ENCODE results near the gene TMEM273.
A peak's percentile ranks its signal among the peaks of the same experiment; 100 is the strongest.

The TMEM273 gene

GRCh38 chr10:49136525-49136924 is 51.7 kb downstream of the TMEM273 start:
- DNase-seq: no peak

DNA sequence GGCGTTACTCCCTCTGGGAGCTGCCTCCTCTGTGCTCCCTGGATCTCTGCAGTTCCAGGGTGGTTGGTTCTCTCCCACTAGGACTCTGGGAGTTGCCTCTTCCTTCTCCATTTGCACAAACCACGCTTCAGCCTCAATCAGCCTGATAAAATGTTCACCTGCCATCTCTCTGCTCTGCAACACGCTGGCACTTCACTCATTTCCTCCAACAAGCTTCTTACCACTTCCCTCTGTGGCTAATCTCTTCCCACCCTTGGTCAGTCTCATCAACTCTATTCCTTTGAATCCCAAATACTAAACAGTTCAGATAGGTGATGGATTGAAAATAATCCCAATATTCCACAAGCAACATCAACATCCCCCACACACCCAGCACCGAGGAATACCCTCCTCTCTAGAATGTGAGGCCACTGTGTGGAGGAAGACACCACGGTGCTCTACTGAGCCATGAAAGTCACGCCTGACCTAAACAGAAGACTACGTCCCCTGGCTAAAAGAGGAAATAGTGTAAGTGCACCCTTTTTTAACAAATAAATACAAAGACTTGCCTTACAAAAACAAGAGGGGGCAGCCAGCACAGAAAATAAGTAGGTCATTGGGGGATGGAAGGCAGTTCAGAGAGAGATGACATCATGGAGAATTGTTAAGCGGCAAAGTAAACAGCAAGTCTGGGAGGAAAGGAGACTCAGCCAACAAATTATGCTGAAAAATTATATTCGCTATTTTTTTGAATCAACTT is 52.4 kb downstream of the TMEM273 start:
- DNase-seq: peak; percentile 22

DNA sequence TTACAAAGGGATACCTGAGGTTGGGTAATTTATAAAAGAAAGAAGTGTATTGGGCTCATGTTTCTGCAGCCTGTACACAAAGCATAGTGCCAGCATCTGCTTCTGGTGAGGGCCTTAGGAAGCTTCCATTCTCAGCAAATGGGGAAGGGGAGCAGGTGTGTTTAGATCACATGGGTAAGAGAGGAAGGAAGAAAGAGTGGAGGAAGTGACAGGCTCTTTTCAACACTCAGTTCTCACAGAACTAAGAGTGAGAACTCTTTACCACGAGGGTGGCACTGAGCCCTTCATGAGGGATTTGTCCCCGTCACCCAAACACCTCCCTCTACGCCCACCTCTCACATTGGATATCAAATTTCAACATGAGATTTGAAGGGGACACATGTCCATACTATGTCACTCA is 53.9 kb downstream of the TMEM273 start:
- peak; percentile 10 for DNase-seq

GRCh38 chr10:49133706-49134248 is 54.4 kb downstream of the TMEM273 start, which contains the start of gene FAM170B:
FAM170B (minus strand) TSS chr10:49134021; CDS start chr10:49133918, 103 bp downstream.
- no peak for DNase-seq

- no peak for DNase-seq
Measured at GRCh38 chr10:49132362-49132737, 55.8 kb downstream of the TMEM273 start.

DNA sequence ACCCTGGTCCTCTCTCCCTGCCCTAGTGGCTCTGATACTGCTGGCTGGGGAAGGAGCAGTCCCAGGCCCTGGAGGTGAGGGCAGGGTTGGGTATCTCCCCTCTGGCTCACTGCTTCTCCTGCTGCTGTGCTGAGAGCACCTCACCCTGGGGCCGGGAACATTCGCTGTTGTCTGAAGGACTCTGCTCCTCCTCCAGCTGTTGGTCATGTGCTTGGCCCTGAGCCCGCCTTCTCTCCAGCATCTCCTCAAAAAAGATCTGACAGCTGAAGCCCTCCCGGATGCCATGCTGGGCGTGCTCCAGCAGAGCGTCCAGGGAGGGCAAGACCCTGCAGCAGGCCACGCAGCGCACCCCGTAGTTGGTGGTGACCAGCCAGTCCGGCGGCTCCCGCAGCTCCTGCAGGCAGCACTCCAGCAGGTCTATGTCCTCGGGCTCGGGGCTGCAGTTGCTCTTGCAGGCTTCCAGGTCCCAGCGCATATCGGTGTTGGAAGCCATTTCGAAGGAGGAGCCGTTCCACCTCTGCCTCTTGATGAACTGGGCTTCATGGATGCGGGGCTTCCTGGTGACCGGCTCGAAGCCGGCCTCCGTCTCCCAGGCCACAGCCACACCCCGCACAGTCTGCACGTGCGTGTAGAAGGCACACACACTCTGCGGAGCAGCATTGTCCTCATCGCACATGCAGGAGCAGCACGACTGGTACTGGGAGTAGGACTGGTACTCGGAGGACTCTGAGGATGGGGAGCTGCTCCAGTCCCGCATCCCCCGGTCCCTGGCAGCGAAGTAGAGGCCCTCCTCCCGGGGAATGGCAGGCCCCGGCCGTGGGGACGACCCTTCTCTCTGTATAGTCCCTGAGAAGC is 56.5 kb downstream of the TMEM273 start:
- no peak for DNase-seq

DNA sequence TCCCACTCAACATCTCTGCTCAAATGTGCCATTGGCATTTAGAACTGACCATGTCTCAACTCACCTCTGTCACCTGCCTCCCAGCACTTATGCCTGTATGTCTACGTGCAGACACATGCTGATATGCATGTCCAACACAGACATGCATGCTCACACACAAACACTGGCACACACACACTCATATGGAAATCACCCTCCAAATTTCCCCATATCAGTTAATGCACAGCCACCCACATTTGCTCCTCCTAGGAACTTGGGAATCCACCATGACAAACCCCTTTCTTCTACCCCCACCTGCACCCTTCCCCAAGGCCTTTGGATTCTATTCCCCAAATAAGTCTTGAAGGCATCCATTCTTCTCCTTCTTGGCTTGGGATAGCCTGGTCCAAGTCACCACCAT is 58.8 kb downstream of the TMEM273 start:
- DNase-seq: peak; percentile 12

DNA sequence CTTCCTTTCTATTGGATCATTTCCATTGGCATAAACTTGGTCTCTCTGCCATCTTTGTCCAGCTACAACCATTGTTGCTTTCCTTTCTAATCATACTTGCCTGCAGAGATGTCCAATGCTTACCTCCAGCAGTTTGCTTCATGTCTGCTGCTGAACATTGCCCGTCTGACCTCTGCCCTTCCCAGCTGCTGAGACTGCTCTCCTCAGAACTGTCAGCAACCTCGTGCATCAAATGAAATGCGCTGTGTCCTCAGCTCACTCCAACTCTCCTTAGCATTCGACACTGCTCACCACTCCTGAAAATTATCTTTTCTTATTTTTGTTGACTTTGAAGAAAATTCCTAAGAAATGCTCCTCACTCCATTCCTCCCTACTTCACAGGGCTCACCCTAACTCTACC is 59.3 kb downstream of the TMEM273 start:
- DNase-seq: peak; percentile 6

- no peak for DNase-seq
Measured at GRCh38 chr10:49123981-49124950, 63.9 kb downstream of the TMEM273 start.

GRCh38 chr10:49120911-49121310 is 67.3 kb downstream of the TMEM273 start:
- DNase-seq: no peak

DNA sequence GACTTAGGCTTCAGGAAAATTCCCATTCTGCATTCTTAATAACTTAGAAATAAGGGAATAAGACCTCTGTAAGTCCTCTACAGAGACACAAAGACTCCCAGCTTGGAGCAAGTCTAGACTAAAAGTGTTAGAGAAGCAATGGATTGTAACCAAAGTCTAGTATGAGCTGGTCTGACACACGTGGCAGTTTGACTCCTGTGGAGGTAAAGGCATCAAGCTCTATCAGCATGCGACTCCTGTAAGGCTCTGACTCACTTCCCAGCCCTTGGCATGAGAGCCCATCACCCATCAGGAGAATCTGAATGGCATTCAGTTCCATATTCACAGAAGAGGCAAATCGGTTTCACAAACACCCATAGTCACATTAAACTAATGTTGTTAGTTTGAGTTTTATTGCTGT is 68.4 kb downstream of the TMEM273 start:
- peak; percentile 50 for DNase-seq

DNA sequence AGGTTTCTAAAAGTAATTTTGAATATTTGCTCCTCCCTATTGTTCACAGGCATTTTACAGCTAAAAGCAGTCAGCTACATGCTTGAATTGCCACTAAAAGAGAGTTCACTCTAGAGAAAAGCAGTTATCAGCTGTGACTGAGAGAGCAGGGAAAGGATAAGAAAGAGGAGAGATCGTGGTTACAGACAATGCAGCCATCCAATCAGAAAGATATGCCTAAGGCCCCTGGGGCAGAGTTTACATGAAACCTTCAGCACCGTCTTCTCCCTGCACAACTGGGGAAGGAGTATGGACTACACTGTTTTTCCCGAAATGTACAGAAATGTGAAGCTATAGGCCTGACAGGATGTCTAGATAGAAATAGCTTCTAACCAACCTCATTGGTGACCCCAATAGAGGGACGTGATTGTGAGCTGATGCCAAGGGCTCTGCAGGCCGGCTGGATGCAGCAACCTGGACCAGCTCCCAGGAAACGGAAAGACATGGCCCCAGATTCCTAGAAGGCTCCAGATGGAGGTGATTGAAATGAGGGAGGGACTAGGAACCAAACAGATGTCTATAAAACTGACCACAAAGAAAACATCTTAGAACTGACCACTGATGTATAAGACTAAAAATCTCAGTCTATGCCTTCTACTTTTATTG is 69.6 kb downstream of the TMEM273 start:
- DNase-seq: peak; percentile 66

DNA sequence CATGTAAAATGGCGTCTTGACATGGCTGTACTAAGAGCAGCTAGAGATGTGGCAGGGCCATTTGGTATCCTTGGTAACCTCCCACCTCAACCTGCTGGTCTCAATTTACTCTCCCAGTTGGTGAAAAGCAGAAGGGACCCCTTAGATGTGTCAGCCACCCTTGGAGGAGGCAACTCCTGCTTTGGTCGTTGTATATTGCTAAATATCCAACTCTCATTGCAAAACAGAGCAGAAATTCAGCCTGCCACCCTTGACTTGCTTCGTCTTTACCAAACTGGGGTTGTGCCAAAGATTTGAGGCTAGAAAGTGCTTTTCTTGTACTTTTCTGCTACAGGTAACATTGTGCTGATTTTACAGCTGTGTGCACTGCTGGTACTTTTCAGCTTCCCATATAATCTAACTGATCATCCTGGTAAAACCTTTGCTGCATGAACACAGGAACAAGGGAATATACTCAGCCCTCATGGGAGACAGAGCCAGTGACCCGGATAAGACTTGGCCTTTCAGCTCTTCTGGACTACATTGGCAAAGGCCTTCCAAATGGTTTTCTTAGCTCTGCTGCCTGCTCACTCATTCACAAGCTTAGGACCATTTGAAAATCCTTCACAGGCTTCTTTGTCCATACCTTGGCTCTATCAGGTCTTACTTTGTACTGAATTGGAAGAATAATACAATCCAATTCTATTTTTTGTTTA is 70.7 kb downstream of the TMEM273 start:
- peak; percentile 29 for DNase-seq

DNA sequence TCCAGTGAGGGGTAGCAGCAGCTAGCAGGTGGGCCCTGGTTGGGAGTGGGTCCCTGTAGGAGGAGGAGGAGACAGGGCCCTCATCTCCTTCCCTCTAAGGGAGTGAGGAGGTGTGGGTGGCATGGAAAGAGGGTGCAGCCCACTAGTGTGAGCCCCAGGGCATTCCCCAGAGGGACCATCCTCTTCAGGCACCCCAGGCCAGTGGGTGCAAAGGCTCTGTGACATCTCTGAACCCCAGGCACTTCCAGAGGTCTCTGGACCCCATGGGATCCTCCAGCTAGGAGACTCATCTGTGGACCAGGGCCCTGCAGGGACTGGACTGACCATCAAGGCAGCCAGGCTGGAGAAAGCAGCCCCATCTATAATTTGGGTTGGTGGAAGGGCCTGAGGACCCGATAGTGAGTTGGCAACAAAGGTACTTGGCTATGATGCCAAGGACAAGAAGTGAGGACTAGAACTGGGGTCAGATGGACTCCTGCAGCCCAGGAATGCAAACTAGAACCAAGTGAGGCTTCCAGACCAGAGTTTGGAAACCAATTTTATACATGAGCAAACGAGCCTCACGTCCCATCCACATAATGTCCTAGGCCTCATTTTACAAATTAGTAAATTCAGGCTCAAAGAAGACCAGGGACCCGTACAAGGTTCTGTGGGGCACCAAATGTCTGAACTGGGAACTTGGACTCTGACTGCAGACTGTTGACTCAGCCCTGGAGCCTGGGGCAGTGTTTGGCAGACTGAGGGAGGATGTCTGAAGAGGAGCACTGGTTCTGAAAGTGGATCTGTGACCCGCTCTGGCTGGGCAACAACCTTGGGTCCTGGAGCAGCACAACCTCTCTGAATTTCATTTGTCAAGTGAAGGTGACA is 71.4 kb downstream of the TMEM273 start:
- DNase-seq: peak; percentile 52

DNA sequence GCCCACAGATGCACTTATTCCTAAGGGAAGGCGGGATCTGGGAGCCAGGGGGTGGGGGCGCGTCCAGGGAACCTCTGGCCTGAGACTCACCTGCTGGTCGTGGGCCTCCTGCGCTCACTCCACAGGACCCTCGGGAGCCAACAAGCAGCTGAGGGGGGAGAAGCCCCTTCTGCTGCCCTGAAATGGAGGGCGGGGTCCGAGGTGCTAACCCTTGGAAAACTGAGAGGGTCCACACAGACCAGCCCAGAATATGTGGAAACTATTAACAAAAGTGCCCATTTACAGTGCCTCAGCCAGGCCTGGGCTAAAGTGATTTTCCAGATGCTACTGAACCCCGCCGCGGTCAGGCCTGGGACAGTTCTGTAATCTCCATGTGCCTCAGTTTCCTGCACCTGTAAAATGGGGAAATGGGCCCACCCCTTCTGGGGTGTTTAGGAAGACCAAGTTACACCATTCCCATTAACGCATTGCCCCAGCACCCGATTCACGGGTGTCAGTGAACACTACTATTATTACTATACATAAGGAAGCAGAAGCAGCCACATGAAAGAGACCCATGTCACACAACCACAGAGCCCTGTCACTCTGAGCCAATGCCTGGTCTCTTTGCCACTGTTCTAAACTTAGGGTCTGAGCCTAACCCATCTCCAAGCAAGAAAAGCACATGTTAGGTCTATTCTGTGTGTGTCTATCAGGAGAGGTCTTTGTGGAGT is 72.2 kb downstream of the TMEM273 start:
- peak; percentile 33 for DNase-seq

GRCh38 chr10:49115015-49115795 is 73.0 kb downstream of the TMEM273 start, which contains the start of gene VSTM4:
VSTM4 (minus strand) TSS chr10:49115522; CDS start chr10:49115485, 37 bp downstream.
- DNase-seq: peak; percentile 69

DNA sequence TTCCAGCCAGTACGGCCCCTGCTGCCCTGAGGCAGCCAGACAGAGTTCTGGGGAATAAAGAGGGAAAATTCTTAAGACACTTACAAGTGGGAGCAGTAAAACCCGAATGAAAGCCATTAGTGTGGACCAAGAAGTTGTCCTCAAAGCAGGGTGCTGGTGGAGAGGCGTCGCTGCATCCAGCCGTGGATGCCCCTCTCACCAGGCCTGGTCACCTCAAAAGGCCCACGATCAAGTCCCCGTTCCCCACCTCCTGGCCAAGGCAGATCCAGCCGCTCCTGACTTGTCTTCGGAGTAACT is 73.5 kb downstream of the TMEM273 start:
- DNase-seq: no peak

GRCh38 chr10:49113741-49114141 is 74.5 kb downstream of the TMEM273 start:
- DNase-seq: peak; percentile 46

DNA sequence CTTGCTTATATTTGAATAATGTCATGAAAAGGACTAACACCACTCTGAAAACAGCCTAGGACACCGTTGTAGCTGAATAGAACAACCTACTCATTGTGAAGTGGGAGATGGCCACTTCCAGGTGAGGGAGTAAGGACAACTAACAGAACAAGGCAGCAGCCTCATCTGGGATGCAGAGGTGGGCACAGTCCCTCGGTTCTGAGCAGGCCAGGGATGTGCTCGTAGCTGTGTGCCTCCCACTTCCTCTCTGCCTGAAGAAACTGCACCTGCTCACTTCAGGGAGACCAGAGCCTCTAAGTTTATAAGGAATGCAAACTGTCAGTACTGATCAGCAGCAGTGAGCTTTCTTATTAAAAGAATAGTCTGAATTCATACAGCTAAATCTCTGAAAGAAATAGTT is 75.3 kb downstream of the TMEM273 start:
- no peak for DNase-seq
